ENCODE results near the gene NUTM2A.
"Not testable (repeated sequence)": the region's sequence is repeated elsewhere in the genome, so short reads cannot be mapped to it uniquely, and the experiment has no call there.

DNA sequence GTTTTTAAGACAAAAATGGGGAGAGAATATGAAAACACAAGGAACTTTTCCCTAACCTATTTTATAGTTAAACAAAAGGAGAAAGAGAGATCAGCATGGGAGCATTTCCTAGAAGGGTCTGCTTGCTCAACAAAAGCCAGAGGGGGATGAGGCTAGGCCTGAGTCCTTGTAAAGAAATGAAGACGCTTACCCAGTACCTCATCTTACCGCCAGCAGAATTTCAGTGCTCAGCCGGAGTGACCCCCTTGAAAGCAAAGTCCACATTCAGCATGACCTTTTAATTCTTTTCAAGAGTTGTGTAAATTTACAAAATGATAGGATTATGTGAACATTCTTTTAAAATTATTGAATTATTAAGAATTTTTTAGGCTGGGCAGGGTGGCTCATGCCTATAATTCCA is 47.7 kb upstream of the NUTM2A start:
- TF ChIP-seq, protein P1, sequence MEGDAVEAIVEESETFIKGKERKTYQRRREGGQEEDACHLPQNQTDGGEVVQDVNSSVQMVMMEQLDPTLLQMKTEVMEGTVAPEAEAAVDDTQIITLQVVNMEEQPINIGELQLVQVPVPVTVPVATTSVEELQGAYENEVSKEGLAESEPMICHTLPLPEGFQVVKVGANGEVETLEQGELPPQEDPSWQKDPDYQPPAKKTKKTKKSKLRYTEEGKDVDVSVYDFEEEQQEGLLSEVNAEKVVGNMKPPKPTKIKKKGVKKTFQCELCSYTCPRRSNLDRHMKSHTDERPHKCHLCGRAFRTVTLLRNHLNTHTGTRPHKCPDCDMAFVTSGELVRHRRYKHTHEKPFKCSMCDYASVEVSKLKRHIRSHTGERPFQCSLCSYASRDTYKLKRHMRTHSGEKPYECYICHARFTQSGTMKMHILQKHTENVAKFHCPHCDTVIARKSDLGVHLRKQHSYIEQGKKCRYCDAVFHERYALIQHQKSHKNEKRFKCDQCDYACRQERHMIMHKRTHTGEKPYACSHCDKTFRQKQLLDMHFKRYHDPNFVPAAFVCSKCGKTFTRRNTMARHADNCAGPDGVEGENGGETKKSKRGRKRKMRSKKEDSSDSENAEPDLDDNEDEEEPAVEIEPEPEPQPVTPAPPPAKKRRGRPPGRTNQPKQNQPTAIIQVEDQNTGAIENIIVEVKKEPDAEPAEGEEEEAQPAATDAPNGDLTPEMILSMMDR (IDR thresholded peaks at IDR 0.05), result not testable (repeated sequence)
- not testable (repeated sequence) for TF ChIP-seq POLR2A (IDR thresholded peaks at IDR 0.05)

Data from lower leg skin (tissue), 3 donors.